ENCODE measurements around the gene TEX12. TPM values are rescaled to one million over a fixed set of nuclear protein-coding genes. Genes with fewer than 3 reads are reported as not detected.

The TEX12 gene
- total RNA-seq, 1 donor, result not detected

DNA sequence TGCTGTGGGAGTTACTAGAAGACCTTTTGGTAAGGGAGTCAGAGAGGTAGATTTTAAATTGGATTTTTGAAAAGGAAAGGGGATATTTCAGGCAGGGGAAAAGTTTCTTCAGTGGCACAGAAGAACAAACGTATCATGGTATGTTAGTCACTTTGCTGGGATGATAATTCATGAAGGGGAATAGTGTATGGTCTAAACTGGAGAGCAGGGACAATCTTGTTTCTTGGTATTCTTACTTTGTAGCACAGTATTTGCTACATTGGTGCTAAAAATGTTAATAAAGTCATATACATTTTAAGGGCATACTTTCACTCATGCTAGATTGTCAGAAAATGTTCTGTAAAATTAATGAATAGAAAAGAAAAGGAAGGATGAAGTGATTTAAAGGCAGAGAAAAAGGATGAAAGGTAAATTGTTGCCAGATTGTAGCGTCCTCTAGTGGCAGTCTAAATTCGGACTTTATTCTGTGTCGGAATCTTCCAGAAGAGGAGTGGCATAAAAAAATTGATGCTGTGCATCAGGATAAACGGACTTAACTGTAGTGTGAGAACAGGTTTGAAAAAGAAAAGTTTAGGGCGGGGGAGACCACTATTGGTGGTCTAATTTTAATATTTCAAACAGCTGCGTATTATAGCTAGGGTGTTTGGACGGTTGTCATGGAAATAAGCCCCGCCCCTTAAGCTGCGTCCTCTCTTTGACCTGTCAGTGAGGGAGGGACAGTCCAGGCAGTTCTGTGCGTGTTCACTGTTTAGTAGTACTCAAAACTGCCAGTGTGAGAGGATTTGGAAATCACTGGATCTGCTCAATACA, 7.8 kb downstream of the TEX12 start, which contains the start of gene BCO2:
BCO2 (plus strand) TSS at position 724 of the 810 bp plus-strand sequence. CDS start 90 bp downstream, outside the sequence.
- Histone ChIP-seq H3K27me3 (ENCODE audit: insufficient read depth, low read length) (peaks cover 3% of the 10 kb centered on the region), H3K36me3 (ENCODE audit: insufficient read depth, low read length) (no peaks in the 10 kb centered on the region), H3K9me3 (ENCODE audit: low read depth, low read length) (no peaks in the 10 kb centered on the region), H3K27ac (ENCODE audit: low read depth, low read length) (peak within 1 kb of the TSS; percentile 64), H4K20me1 (ENCODE audit: insufficient read depth, low read length) (no peaks in the 10 kb centered on the region), H3K4me3 (ENCODE audit: insufficient read depth, low read length) (peak within 1 kb of the TSS; percentile 59), H3K4me1 (ENCODE audit: insufficient read depth, low read length) (peaks cover 25% of the 10 kb centered on the region), H3K79me2 (ENCODE audit: insufficient read depth, low read length) (no peaks in the 10 kb centered on the region), H2AFZ (ENCODE audit: low read length) (peak within 1 kb of the TSS; percentile 73), H3K4me2 (ENCODE audit: insufficient read depth, low read length) (peak within 1 kb of the TSS; percentile 82)
- TF ChIP-seq, protein P1, sequence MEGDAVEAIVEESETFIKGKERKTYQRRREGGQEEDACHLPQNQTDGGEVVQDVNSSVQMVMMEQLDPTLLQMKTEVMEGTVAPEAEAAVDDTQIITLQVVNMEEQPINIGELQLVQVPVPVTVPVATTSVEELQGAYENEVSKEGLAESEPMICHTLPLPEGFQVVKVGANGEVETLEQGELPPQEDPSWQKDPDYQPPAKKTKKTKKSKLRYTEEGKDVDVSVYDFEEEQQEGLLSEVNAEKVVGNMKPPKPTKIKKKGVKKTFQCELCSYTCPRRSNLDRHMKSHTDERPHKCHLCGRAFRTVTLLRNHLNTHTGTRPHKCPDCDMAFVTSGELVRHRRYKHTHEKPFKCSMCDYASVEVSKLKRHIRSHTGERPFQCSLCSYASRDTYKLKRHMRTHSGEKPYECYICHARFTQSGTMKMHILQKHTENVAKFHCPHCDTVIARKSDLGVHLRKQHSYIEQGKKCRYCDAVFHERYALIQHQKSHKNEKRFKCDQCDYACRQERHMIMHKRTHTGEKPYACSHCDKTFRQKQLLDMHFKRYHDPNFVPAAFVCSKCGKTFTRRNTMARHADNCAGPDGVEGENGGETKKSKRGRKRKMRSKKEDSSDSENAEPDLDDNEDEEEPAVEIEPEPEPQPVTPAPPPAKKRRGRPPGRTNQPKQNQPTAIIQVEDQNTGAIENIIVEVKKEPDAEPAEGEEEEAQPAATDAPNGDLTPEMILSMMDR (IDR thresholded peaks at IDR 0.05; ENCODE audit: extremely low read depth, low read depth, low read length), result peak; percentile 95
- DNase-seq (ENCODE audit: insufficient read length, low spot score, missing footprints), result peak; percentile 79

DNA sequence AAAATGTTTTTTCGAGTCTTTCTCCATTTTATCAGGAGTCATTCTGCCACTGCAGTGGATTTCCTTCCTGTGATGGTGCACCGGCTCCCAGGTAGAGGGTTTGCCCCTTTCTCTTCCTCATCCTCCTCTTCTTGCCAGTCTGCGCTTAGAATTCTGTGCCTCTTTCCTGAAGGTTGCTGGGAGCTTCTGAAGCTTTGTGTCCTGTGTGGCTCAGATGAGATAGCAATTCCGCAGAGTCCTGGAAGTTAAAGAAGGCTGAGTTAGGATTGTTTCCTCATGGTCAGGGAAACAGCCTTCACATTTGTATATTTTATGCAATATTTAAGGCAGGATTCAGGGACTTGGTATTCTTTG, 8.4 kb downstream of the TEX12 start:
- peak overlapping the region; percentile 82 for H3K4me2 ChIP-seq (ENCODE audit: insufficient read depth, low read length)
- H3K79me2 ChIP-seq (ENCODE audit: insufficient read depth, low read length), result no peaks in the 10 kb centered on the region
- peaks cover 3% of the 10 kb centered on the region for H3K27me3 ChIP-seq (ENCODE audit: insufficient read depth, low read length)
- H3K9me3 ChIP-seq (ENCODE audit: low read depth, low read length), result no peaks in the 10 kb centered on the region
- no peak for DNase-seq (ENCODE audit: insufficient read length, low spot score, missing footprints)
- peak overlapping the region; percentile 73 for H2AFZ ChIP-seq (ENCODE audit: low read length)
- peaks cover 25% of the 10 kb centered on the region for H3K4me1 ChIP-seq (ENCODE audit: insufficient read depth, low read length)
- H4K20me1 ChIP-seq (ENCODE audit: insufficient read depth, low read length), result no peaks in the 10 kb centered on the region
- no peaks in the 10 kb centered on the region for H3K36me3 ChIP-seq (ENCODE audit: insufficient read depth, low read length)
- H3K4me3 ChIP-seq (ENCODE audit: insufficient read depth, low read length), result peak overlapping the region; percentile 59
- TF ChIP-seq, protein P1 (IDR thresholded peaks at IDR 0.05; ENCODE audit: extremely low read depth, low read depth, low read length), result no peak
- peak overlapping the region; percentile 64 for H3K27ac ChIP-seq (ENCODE audit: low read depth, low read length)

DNA sequence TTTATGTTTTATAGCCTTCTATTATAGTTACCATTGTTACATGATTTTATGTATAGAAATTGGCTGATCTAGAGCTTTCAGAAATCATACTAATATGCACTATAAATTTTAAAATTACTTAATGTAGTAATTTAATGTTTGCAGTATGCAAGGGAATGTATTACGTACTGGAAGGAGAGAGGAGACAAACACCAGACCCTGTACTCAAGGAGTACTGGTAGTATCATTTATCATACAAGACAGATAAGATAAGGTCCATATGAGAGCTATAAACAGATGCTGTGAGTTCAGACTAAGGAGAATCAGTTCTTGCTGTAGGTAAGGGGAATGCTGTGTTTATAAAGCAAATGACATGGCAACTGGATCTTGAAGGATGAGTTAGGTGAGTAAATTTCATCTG, 8.9 kb downstream of the TEX12 start:
- TF ChIP-seq, protein P1 (IDR thresholded peaks at IDR 0.05; ENCODE audit: extremely low read depth, low read depth, low read length), result no peak
- Histone ChIP-seq H2AFZ (ENCODE audit: low read length) (no peak overlapping the region), H3K4me1 (ENCODE audit: insufficient read depth, low read length) (peaks cover 25% of the 10 kb centered on the region), H3K36me3 (ENCODE audit: insufficient read depth, low read length) (no peaks in the 10 kb centered on the region), H4K20me1 (ENCODE audit: insufficient read depth, low read length) (no peaks in the 10 kb centered on the region), H3K9me3 (ENCODE audit: low read depth, low read length) (no peaks in the 10 kb centered on the region), H3K79me2 (ENCODE audit: insufficient read depth, low read length) (no peaks in the 10 kb centered on the region), H3K4me3 (ENCODE audit: insufficient read depth, low read length) (no peak overlapping the region), H3K27ac (ENCODE audit: low read depth, low read length) (no peak overlapping the region), H3K27me3 (ENCODE audit: insufficient read depth, low read length) (peaks cover 3% of the 10 kb centered on the region), H3K4me2 (ENCODE audit: insufficient read depth, low read length) (no peak overlapping the region)
- no peak for DNase-seq (ENCODE audit: insufficient read length, low spot score, missing footprints)

DNA sequence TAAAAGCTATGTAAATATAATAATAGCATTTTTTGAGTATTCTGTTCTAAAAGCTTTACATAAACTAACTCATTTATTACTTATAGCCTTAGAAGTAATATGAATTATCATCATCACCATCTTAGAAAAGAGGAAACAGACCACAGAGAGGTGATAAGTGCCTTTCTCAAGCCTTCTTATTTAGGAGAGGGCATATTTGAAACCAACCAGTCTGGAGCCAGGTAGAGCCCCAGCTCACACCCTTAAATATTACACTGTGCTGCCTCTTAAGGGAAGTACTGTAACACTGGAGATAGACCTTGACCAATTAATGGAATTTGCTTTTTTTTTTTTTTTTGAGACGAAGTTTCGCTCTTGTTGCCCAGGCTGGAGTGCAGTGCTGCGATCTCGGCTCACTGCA, 10.4 kb downstream of the TEX12 start:
- H3K4me1 ChIP-seq (ENCODE audit: insufficient read depth, low read length), result peaks cover 15% of the 10 kb centered on the region
- no peak overlapping the region for H3K4me2 ChIP-seq (ENCODE audit: insufficient read depth, low read length)
- no peak overlapping the region for H2AFZ ChIP-seq (ENCODE audit: low read length)
- DNase-seq (ENCODE audit: insufficient read length, low spot score, missing footprints), result no peak
- H3K27ac ChIP-seq (ENCODE audit: low read depth, low read length), result no peak overlapping the region
- H3K36me3 ChIP-seq (ENCODE audit: insufficient read depth, low read length), result no peaks in the 10 kb centered on the region
- no peaks in the 10 kb centered on the region for H4K20me1 ChIP-seq (ENCODE audit: insufficient read depth, low read length)
- no peak overlapping the region for H3K4me3 ChIP-seq (ENCODE audit: insufficient read depth, low read length)
- TF ChIP-seq, protein P1 (IDR thresholded peaks at IDR 0.05; ENCODE audit: extremely low read depth, low read depth, low read length), result no peak
- peaks cover 3% of the 10 kb centered on the region for H3K27me3 ChIP-seq (ENCODE audit: insufficient read depth, low read length)
- no peaks in the 10 kb centered on the region for H3K9me3 ChIP-seq (ENCODE audit: low read depth, low read length)
- H3K79me2 ChIP-seq (ENCODE audit: insufficient read depth, low read length), result no peaks in the 10 kb centered on the region
